B cell (primary cell): ENCODE results near the gene AMZ1.

Source experiments
- EZH2 ChIP-seq: IDR thresholded peaks from 2 replicates; pipeline ENCODE4 v1.6.1; 2012; ENCODE audit warnings: borderline replicate concordance, low read depth, mild to moderate bottlenecking, moderate library complexity, low read length; ENCODE audit not compliant: insufficient read depth, poor library complexity, severe bottlenecking
- TF ChIP-seq, protein P1 (sequence below): fragments of 200-600 bp; IDR thresholded peaks from one replicate; pipeline ENCODE4 v1.8.0; 2022; ENCODE audit warnings: antibody characterized with exemption, mild to moderate bottlenecking

DNA sequence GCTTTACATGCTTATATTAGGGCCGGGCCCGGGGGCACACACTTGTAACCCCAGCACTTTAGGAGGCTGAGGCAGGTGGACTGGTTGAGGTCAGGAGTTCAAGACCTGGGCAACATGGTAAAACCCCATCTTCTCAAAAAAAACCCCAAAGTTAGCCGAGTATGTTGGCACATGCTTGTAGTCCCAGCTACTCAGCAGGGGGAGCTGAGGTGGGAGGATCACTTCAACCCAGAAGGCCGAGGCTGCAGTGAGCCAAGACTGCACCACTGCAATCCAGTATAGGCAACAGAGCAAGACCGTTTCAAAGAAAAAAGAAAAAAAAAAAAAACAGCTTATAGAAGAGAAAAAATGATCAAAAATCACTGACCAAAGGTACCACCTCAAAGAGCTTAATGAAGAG lies 63.1 kb downstream of the AMZ1 start:
- TF ChIP-seq, protein P1, sequence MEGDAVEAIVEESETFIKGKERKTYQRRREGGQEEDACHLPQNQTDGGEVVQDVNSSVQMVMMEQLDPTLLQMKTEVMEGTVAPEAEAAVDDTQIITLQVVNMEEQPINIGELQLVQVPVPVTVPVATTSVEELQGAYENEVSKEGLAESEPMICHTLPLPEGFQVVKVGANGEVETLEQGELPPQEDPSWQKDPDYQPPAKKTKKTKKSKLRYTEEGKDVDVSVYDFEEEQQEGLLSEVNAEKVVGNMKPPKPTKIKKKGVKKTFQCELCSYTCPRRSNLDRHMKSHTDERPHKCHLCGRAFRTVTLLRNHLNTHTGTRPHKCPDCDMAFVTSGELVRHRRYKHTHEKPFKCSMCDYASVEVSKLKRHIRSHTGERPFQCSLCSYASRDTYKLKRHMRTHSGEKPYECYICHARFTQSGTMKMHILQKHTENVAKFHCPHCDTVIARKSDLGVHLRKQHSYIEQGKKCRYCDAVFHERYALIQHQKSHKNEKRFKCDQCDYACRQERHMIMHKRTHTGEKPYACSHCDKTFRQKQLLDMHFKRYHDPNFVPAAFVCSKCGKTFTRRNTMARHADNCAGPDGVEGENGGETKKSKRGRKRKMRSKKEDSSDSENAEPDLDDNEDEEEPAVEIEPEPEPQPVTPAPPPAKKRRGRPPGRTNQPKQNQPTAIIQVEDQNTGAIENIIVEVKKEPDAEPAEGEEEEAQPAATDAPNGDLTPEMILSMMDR, result no peak
- TF ChIP-seq EZH2, result no peak
